IMR-90 (cell line): ENCODE results near the gene IQCF6. TPM values are rescaled to one million over a fixed set of nuclear protein-coding genes. Genes with fewer than 3 reads are reported as not detected.

ENCODE experiments used
- ATAC-seq: fragments of 200-7000 bp; cut with Tn5 transposase; 2 replicates; pipeline ENCODE4 v1.9.1; 2020; ENCODE audit warnings: low read depth, mild to moderate bottlenecking, moderate library complexity
- BruUV-seq: library from RNA; stranded (reverse); fragments of 400-500 nt; replicated peaks from 2 replicates; lab custom pipeline; 2021; lab: Mats Ljungman, UMichigan
- CTCF ChIA-PET: fragments of 300-600 bp; formaldehyde crosslinking; extraction: SDS; loops from one replicate; lab custom pipeline; 2021; ENCODE audit warnings: antibody characterized with exemption; lab: Yijun Ruan, JAX
- POLR2A ChIA-PET: fragments of 300-600 bp; sonication (Branson Sonifier 250); formaldehyde crosslinking; loops from one replicate; lab custom pipeline; 2022; ENCODE audit warnings: antibody characterized with exemption; ENCODE audit not compliant: unreplicated experiment; lab: Charles Lee
- DNase-seq: peaks from one replicate; pipeline ENCODE4 v3.0.0; 2013
- H2AFZ ChIP-seq: replicated peaks from 2 replicates; pipeline ENCODE3; 2013; ENCODE audit warnings: low read length, mild to moderate bottlenecking; ENCODE audit not compliant: poor library complexity
- H2AK5ac ChIP-seq: 2 replicates; pipeline ENCODE4 v1.6.1; 2013; ENCODE audit warnings: low read depth, low read length, inconsistent platforms
- H2AK9ac ChIP-seq: replicated peaks from 2 replicates; pipeline ENCODE3; 2013; ENCODE audit warnings: mild to moderate bottlenecking, low read depth, low read length, moderate library complexity; ENCODE audit not compliant: poor library complexity
- H2BK120ac ChIP-seq: 2 replicates; pipeline ENCODE4 v1.6.1; 2013; ENCODE audit warnings: low read depth, low read length, inconsistent platforms
- H2BK15ac ChIP-seq: 3 replicates; pipeline ENCODE4 v1.6.1; 2013; ENCODE audit warnings: low read depth, low read length, inconsistent platforms
- H2BK20ac ChIP-seq: 2 replicates; pipeline ENCODE4 v1.6.1; 2013; ENCODE audit warnings: low read depth, mild to moderate bottlenecking, inconsistent platforms, low read length, moderate library complexity
- H2BK5ac ChIP-seq: 2 replicates; pipeline ENCODE4 v1.6.1; 2013; ENCODE audit warnings: mild to moderate bottlenecking, low read depth, low read length, inconsistent platforms; ENCODE audit not compliant: poor library complexity, severe bottlenecking
- H3K14ac ChIP-seq: replicated peaks from 2 replicates; pipeline ENCODE4 v1.6.1; 2013; ENCODE audit warnings: low read depth, low read length, inconsistent platforms
- H3K18ac ChIP-seq: 2 replicates; pipeline ENCODE4 v1.6.1; 2013; ENCODE audit warnings: low read depth, low read length, control low read depth
- H3K23ac ChIP-seq: 2 replicates; pipeline ENCODE4 v1.6.1; 2013; ENCODE audit warnings: low read depth, low read length, inconsistent platforms
- H3K27ac ChIP-seq: 2 replicates; pipeline ENCODE4 v1.5.1; 2013; ENCODE audit warnings: mild to moderate bottlenecking, control low read depth, low read length; ENCODE audit not compliant: insufficient read depth
- H3K27me3 ChIP-seq: 2 replicates; pipeline ENCODE4 v1.6.1; 2013; ENCODE audit warnings: low read length; ENCODE audit not compliant: control insufficient read depth, insufficient read depth
- H3K36me3 ChIP-seq: 2 replicates; pipeline ENCODE4 v1.6.1; 2013; ENCODE audit warnings: low read length, mixed read lengths; ENCODE audit not compliant: control insufficient read depth, insufficient read depth
- H3K4ac ChIP-seq: 2 replicates; pipeline ENCODE4 v1.6.1; 2013; ENCODE audit warnings: low read depth, low read length, inconsistent platforms
- H3K4me1 ChIP-seq: 2 replicates; pipeline ENCODE4 v1.6.1; 2013; ENCODE audit warnings: low read length, mixed read lengths; ENCODE audit not compliant: control insufficient read depth, insufficient read depth
- H3K4me2 ChIP-seq: 2 replicates; pipeline ENCODE4 v1.6.1; 2013; ENCODE audit warnings: low read depth, mild to moderate bottlenecking, control low read depth, low read length, moderate library complexity
- H3K4me3 ChIP-seq: 2 replicates; pipeline ENCODE4 v1.5.1; 2013; ENCODE audit warnings: low read depth, mild to moderate bottlenecking, control low read depth, low read length, moderate library complexity; ENCODE audit not compliant: insufficient read depth
- H3K56ac ChIP-seq: 2 replicates; pipeline ENCODE4 v1.6.1; 2013; ENCODE audit warnings: low read length, inconsistent platforms; ENCODE audit not compliant: insufficient read depth; ENCODE audit errors: extremely low read depth
- H3K79me1 ChIP-seq, 2 experiments: 2 replicates each; pipeline ENCODE4 v1.6.1; 2013; ENCODE audit warnings: low read length in 2 of 2, inconsistent platforms in 1 of 2, low read depth in 1 of 2
- H3K9ac ChIP-seq: 2 replicates; pipeline ENCODE4 v1.6.1; 2013; ENCODE audit warnings: low read depth, low read length, control low read depth
- H3K9me1 ChIP-seq: 2 replicates; pipeline ENCODE4 v1.6.1; 2013; ENCODE audit warnings: low read length, inconsistent platforms; ENCODE audit not compliant: insufficient read depth
- H3K9me3 ChIP-seq: 2 replicates; pipeline ENCODE4 v1.6.1; 2013; ENCODE audit warnings: low read length; ENCODE audit not compliant: control insufficient read depth, insufficient read depth
- H4K20me1 ChIP-seq: 2 replicates; pipeline ENCODE4 v1.6.1; 2013; ENCODE audit warnings: low read length, inconsistent platforms; ENCODE audit not compliant: insufficient read depth
- H4K5ac ChIP-seq: 2 replicates; pipeline ENCODE4 v1.6.1; 2013; ENCODE audit warnings: mild to moderate bottlenecking, low read depth, low read length, control low read depth
- H4K8ac ChIP-seq, 2 experiments: 2 replicates each; pipeline ENCODE4 v1.6.1; 2013; ENCODE audit warnings: low read depth in 2 of 2, low read length in 2 of 2, control low read depth in 1 of 2, inconsistent platforms in 1 of 2
- H4K91ac ChIP-seq: 2 replicates; pipeline ENCODE4 v1.6.1; 2013; ENCODE audit warnings: low read depth, low read length, inconsistent platforms; ENCODE audit not compliant: insufficient read depth
- BHLHE40 ChIP-seq: fragments of 150-350 bp; IDR thresholded peaks from 2 replicates; pipeline ENCODE4 v1.6.1; 2016; ENCODE audit warnings: mild to moderate bottlenecking, low read depth, low read length
- CHD1 ChIP-seq: IDR thresholded peaks from 2 replicates; pipeline ENCODE4 v1.6.1; 2012; ENCODE audit warnings: low read depth, low read length, improper control_type of control experiment
- FOS ChIP-seq: fragments of 150-350 bp; IDR thresholded peaks from 2 replicates; pipeline ENCODE4 v1.6.1; 2016; ENCODE audit warnings: low read depth, low read length
- MAFK ChIP-seq: IDR thresholded peaks from 2 replicates; pipeline ENCODE4 v1.6.1; 2012; ENCODE audit warnings: low read depth, low read length, improper control_type of control experiment
- MAZ ChIP-seq: IDR thresholded peaks from 2 replicates; pipeline ENCODE4 v1.6.1; 2012; ENCODE audit warnings: low read depth, mild to moderate bottlenecking, low read length, improper control_type of control experiment, moderate library complexity, borderline replicate concordance
- POLR2A ChIP-seq: IDR thresholded peaks from 2 replicates; pipeline ENCODE4 v1.6.1; 2012; ENCODE audit warnings: mild to moderate bottlenecking, low read depth, low read length
- RAD21 ChIP-seq: IDR thresholded peaks from 2 replicates; pipeline ENCODE4 v1.6.1; 2012; ENCODE audit warnings: low read length, improper control_type of control experiment
- RCOR1 ChIP-seq: IDR thresholded peaks from 2 replicates; pipeline ENCODE4 v1.6.1; 2012; ENCODE audit warnings: mild to moderate bottlenecking, low read length, improper control_type of control experiment; ENCODE audit not compliant: insufficient replicate concordance
- RFX5 ChIP-seq: IDR thresholded peaks from 2 replicates; pipeline ENCODE4 v1.8.0; 2012; ENCODE audit warnings: low read depth, mild to moderate bottlenecking, low read length, moderate library complexity
- WGBS, 2 experiments: methylation state at CpG; one replicate each; pipeline versions ENCODE4 v1.1.5 to v1.1.7; 2013; ENCODE audit warnings: missing lambda C conversion rate in 2 of 2; ENCODE audit not compliant: insufficient read length in 1 of 2; ENCODE audit errors: extremely low coverage in 2 of 2; 5-methylcytosine and 5-hydroxymethylcytosine counted together
- dilution Hi-C: fragments of 300-500 bp; cut with HindIII; formaldehyde crosslinking; loops from one replicate; pipeline ENCODE4 v1.14.3; 2018; ENCODE audit warnings: low sequenced_read_pairs; ENCODE audit not compliant: unreplicated experiment
- in situ Hi-C: fragments of 300-500 bp; cut with MboI; formaldehyde crosslinking; loops from 3 replicates; pipeline ENCODE4 v1.14.3; 2019; ENCODE audit warnings: low sequenced_read_pairs, inconsistent platforms, mixed read lengths
- intact Hi-C: fragments of 100-400 bp; cut with micrococcal nuclease; formaldehyde crosslinking; loops from 2 replicates; pipeline ENCODE4 v1.10.0; 2022
- polyA plus RNA-seq, 3 experiments: library from polyadenylated mRNA; depleted of rRNA; stranded (reverse); fragments of >200 nt; gene quantifications; 2 replicates each; pipeline ENCODE4 v1.2.3, GENCODE V29; 2012; ENCODE audit warnings: low replicate concordance in 1 of 3
- total RNA-seq: library from RNA; depleted of rRNA; stranded (reverse); fragments of >200 nt; gene quantifications from 2 replicates; pipeline ENCODE4 v1.2.3, GENCODE V29; 2012
- TF ChIP-seq, protein P1 (sequence below): fragments of 150-350 bp; IDR thresholded peaks from 2 replicates; pipeline ENCODE4 v1.6.1; 2017; ENCODE audit warnings: mild to moderate bottlenecking, antibody characterized with exemption, low read length, low read depth
- TF ChIP-seq, protein P2 (sequence below): conservative IDR thresholded peaks from 2 replicates; pipeline ENCODE4 v1.5.1; 2012; ENCODE audit warnings: mild to moderate bottlenecking, low read depth, low read length, improper control_type of control experiment

The IQCF6 gene
- total and polyA plus RNA-seq, 2 of the 4 experiments (the other 2 are of a cell fraction): not detected

DNA sequence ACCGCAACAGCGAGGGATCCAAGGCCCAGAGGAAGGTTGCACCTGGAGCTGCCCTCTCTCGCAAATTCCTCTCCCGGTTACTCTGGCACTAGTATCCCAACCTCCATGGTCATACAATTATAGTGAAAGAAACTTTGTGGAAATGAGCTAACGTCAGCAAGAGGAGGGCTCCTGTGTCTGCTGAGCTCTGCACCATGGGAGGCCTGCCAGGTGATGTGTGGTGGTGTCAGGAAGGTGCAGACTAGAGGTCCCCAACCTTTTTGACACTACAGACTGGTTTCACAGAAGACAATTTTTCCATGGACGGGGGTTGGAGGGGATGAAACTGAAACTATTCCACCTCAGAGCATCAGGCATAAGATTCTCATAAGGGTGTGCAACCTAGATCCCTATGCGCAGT is 13.2 kb upstream of the IQCF6 start:
- Histone ChIP-seq H3K9ac (no peak overlapping the region), H2BK5ac (no peak overlapping the region), H2AFZ (no peak overlapping the region), H3K79me1 (no peaks in the 10 kb centered on the region), H3K4me2 (no peak overlapping the region), H2BK20ac (no peak overlapping the region), H4K20me1 (no peaks in the 10 kb centered on the region), H3K4ac (no peak overlapping the region), H3K27me3 (peaks cover 1% of the 10 kb centered on the region; the same call in 1 of the 2 replicates), H2AK9ac (no peak overlapping the region), H4K91ac (no peak overlapping the region), H3K9me1 (no peaks in the 10 kb centered on the region), H3K23ac (no peak overlapping the region), H3K18ac (no peak overlapping the region), H4K5ac (no peak overlapping the region), H3K27ac (no peak overlapping the region), H3K56ac (no peak overlapping the region), H2AK5ac (no peak overlapping the region), H3K36me3 (no peaks in the 10 kb centered on the region), H4K8ac (no peak overlapping the region), H3K4me1 (no peaks in the 10 kb centered on the region), H3K14ac (no peak overlapping the region), H2BK15ac (no peak overlapping the region), H3K9me3 (no peaks in the 10 kb centered on the region), H3K4me3 (no peak overlapping the region), H2BK120ac (no peak overlapping the region)
- TF ChIP-seq FOS (no peak), RFX5 (no peak), RCOR1 (no peak), POLR2A (no peak), RAD21 (no peak), CHD1 (no peak), MAFK (no peak), BHLHE40 (no peak), MAZ (no peak)
- TF ChIP-seq, protein P1, sequence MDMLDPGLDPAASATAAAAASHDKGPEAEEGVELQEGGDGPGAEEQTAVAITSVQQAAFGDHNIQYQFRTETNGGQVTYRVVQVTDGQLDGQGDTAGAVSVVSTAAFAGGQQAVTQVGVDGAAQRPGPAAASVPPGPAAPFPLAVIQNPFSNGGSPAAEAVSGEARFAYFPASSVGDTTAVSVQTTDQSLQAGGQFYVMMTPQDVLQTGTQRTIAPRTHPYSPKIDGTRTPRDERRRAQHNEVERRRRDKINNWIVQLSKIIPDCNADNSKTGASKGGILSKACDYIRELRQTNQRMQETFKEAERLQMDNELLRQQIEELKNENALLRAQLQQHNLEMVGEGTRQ: no peak
- TF ChIP-seq, protein P2, sequence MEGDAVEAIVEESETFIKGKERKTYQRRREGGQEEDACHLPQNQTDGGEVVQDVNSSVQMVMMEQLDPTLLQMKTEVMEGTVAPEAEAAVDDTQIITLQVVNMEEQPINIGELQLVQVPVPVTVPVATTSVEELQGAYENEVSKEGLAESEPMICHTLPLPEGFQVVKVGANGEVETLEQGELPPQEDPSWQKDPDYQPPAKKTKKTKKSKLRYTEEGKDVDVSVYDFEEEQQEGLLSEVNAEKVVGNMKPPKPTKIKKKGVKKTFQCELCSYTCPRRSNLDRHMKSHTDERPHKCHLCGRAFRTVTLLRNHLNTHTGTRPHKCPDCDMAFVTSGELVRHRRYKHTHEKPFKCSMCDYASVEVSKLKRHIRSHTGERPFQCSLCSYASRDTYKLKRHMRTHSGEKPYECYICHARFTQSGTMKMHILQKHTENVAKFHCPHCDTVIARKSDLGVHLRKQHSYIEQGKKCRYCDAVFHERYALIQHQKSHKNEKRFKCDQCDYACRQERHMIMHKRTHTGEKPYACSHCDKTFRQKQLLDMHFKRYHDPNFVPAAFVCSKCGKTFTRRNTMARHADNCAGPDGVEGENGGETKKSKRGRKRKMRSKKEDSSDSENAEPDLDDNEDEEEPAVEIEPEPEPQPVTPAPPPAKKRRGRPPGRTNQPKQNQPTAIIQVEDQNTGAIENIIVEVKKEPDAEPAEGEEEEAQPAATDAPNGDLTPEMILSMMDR: no peak
- in situ Hi-C loops (loop anchor here (25.0 kb wide), 1 partner anchor 280 kb away; the partner anchor contains the start of gene DCAF1), dilution Hi-C loops (no loop called here), intact Hi-C loops (no loop called here)
- POLR2A ChIA-PET: no interaction called here
- no TSS peak for BruUV-seq
- CTCF ChIA-PET: no interaction called here
- 100% methylated on average over 1 of the region's 7 CpGs; no CpG with 5 or more reads in 1 of the 2 experiments for WGBS, 2 experiments
- DNase-seq (no peak), ATAC-seq (no peak)
